Measurements from ENCODE around the gene TMEM270. TPM values are rescaled to one million over a fixed set of nuclear protein-coding genes. Genes with fewer than 3 reads are reported as not detected.
"Not testable (repeated sequence)": the region's sequence is repeated elsewhere in the genome, so short reads cannot be mapped to it uniquely, and the experiment has no call there.

Gene TMEM270
- total RNA-seq, 1 experiment from 2014 or later, result not detected

DNA sequence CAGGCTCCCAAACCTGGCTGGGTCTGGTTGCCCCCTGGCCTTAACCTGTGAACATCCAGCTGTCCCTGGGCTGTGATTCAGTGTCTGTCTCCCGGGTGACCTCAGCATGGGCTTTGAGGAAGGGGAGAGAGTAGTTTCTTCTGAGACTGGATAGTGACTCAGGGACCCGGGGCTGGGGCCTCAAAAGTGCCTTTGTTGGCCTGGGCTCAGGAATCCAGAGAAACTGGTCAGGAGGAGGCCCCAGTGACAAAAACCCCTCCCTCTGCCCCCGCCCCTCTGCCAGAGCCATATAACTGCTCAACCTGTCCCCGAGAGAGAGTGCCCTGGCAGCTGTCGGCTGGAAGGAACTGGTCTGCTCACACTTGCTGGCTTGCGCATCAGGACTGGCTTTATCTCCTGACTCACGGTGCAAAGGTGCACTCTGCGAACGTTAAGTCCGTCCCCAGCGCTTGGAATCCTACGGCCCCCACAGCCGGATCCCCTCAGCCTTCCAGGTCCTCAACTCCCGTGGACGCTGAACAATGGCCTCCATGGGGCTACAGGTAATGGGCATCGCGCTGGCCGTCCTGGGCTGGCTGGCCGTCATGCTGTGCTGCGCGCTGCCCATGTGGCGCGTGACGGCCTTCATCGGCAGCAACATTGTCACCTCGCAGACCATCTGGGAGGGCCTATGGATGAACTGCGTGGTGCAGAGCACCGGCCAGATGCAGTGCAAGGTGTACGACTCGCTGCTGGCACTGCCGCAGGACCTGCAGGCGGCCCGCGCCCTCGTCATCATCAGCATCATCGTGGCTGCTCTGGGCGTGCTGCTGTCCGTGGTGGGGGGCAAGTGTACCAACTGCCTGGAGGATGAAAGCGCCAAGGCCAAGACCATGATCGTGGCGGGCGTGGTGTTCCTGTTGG is 30.0 kb upstream of the TMEM270 start, which contains the start of gene CLDN4:
CLDN4 (plus strand) TSS at position 316 of the 903 bp plus-strand sequence; CDS start at position 522, 206 bp downstream.
- H3K9ac ChIP-seq (ENCODE audit: low read length), result no peak within 1 kb of the TSS
- H3K4me2 ChIP-seq (ENCODE audit: low read depth, low read length, poor library complexity, severe bottlenecking), result no peak within 1 kb of the TSS
- no peak for DNase-seq

DNA sequence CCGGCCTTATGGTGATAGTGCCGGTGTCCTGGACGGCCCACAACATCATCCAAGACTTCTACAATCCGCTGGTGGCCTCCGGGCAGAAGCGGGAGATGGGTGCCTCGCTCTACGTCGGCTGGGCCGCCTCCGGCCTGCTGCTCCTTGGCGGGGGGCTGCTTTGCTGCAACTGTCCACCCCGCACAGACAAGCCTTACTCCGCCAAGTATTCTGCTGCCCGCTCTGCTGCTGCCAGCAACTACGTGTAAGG is 29.4 kb upstream of the TMEM270 start:
- Histone ChIP-seq H3K9ac (ENCODE audit: low read length) (no peak overlapping the region), H3K36me3 (ENCODE audit: insufficient read depth, low read length) (no peaks in the 10 kb centered on the region), H2AFZ (ENCODE audit: low read length) (no peak overlapping the region), H3K4me2 (ENCODE audit: low read depth, low read length, poor library complexity, severe bottlenecking) (no peak overlapping the region), H3K27ac (ENCODE audit: low read length) (no peak overlapping the region), H3K9me3 (ENCODE audit: low read length) (no peaks in the 10 kb centered on the region), H3K4me1 (ENCODE audit: low read length) (no peaks in the 10 kb centered on the region), H3K9me2 (replicated peaks; ENCODE audit: insufficient read depth, low read length) (no peaks in the 10 kb centered on the region), H3K27me3 (ENCODE audit: low read length) (no peaks in the 10 kb centered on the region), H3K79me2 (ENCODE audit: low read length) (no peaks in the 10 kb centered on the region), H4K20me1 (ENCODE audit: insufficient read depth, low read depth, low read length) (no peaks in the 10 kb centered on the region), H3K4me3 (ENCODE audit: low read length) (no peak overlapping the region)
- DNase-seq, result no peak

More for the DNA sequence above, 30.0 kb upstream of the TMEM270 start, which contains the start of gene CLDN4:
- no peak within 1 kb of the TSS for H3K4me3 ChIP-seq (ENCODE audit: low read length)
- H3K4me1 ChIP-seq (ENCODE audit: low read length), result no peaks in the 10 kb centered on the region
- no peaks in the 10 kb centered on the region for H3K36me3 ChIP-seq (ENCODE audit: insufficient read depth, low read length)
- H3K9me3 ChIP-seq (ENCODE audit: low read length), result no peaks in the 10 kb centered on the region
- no peaks in the 10 kb centered on the region for H3K27me3 ChIP-seq (ENCODE audit: low read length)
- H2AFZ ChIP-seq (ENCODE audit: low read length), result no peak within 1 kb of the TSS
- H4K20me1 ChIP-seq (ENCODE audit: insufficient read depth, low read depth, low read length), result no peaks in the 10 kb centered on the region
- no peaks in the 10 kb centered on the region for H3K9me2 ChIP-seq (replicated peaks; ENCODE audit: insufficient read depth, low read length)
- H3K27ac ChIP-seq (ENCODE audit: low read length), result no peak within 1 kb of the TSS
- no peaks in the 10 kb centered on the region for H3K79me2 ChIP-seq (ENCODE audit: low read length)

DNA sequence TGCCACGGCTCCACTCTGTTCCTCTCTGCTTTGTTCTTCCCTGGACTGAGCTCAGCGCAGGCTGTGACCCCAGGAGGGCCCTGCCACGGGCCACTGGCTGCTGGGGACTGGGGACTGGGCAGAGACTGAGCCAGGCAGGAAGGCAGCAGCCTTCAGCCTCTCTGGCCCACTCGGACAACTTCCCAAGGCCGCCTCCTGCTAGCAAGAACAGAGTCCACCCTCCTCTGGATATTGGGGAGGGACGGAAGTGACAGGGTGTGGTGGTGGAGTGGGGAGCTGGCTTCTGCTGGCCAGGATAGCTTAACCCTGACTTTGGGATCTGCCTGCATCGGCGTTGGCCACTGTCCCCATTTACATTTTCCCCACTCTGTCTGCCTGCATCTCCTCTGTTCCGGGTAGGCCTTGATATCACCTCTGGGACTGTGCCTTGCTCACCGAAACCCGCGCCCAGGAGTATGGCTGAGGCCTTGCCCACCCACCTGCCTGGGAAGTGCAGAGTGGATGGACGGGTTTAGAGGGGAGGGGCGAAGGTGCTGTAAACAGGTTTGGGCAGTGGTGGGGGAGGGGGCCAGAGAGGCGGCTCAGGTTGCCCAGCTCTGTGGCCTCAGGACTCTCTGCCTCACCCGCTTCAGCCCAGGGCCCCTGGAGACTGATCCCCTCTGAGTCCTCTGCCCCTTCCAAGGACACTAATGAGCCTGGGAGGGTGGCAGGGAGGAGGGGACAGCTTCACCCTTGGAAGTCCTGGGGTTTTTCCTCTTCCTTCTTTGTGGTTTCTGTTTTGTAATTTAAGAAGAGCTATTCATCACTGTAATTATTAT is 28.9 kb upstream of the TMEM270 start:
- H3K9me3 ChIP-seq (ENCODE audit: low read length), result no peaks in the 10 kb centered on the region
- H3K36me3 ChIP-seq (ENCODE audit: insufficient read depth, low read length), result no peaks in the 10 kb centered on the region
- no peaks in the 10 kb centered on the region for H3K79me2 ChIP-seq (ENCODE audit: low read length)
- H3K4me2 ChIP-seq (ENCODE audit: low read depth, low read length, poor library complexity, severe bottlenecking), result no peak overlapping the region
- H3K9ac ChIP-seq (ENCODE audit: low read length), result no peak overlapping the region
- no peaks in the 10 kb centered on the region for H4K20me1 ChIP-seq (ENCODE audit: insufficient read depth, low read depth, low read length)
- no peaks in the 10 kb centered on the region for H3K4me1 ChIP-seq (ENCODE audit: low read length)
- H3K27ac ChIP-seq (ENCODE audit: low read length), result no peak overlapping the region
- H3K4me3 ChIP-seq (ENCODE audit: low read length), result no peak overlapping the region
- no peak overlapping the region for H2AFZ ChIP-seq (ENCODE audit: low read length)
- no peaks in the 10 kb centered on the region for H3K27me3 ChIP-seq (ENCODE audit: low read length)
- H3K9me2 ChIP-seq (replicated peaks; ENCODE audit: insufficient read depth, low read length), result no peaks in the 10 kb centered on the region
- no peak for DNase-seq

- Histone ChIP-seq H3K27me3 (ENCODE audit: low read length) (no peaks in the 10 kb centered on the region), H3K4me1 (ENCODE audit: low read length) (no peaks in the 10 kb centered on the region), H3K79me2 (ENCODE audit: low read length) (no peaks in the 10 kb centered on the region), H3K4me3 (ENCODE audit: low read length) (no peak overlapping the region), H4K20me1 (ENCODE audit: insufficient read depth, low read depth, low read length) (no peaks in the 10 kb centered on the region), H3K9me3 (ENCODE audit: low read length) (no peaks in the 10 kb centered on the region), H3K4me2 (ENCODE audit: low read depth, low read length, poor library complexity, severe bottlenecking) (no peak overlapping the region), H3K9me2 (replicated peaks; ENCODE audit: insufficient read depth, low read length) (no peaks in the 10 kb centered on the region), H3K9ac (ENCODE audit: low read length) (no peak overlapping the region), H2AFZ (ENCODE audit: low read length) (no peak overlapping the region), H3K27ac (ENCODE audit: low read length) (no peak overlapping the region), H3K36me3 (ENCODE audit: insufficient read depth, low read length) (no peaks in the 10 kb centered on the region)
- no peak for DNase-seq
These were observed 28.2 kb upstream of the TMEM270 start for GRCh38 chr7:73832806-73833205.

DNA sequence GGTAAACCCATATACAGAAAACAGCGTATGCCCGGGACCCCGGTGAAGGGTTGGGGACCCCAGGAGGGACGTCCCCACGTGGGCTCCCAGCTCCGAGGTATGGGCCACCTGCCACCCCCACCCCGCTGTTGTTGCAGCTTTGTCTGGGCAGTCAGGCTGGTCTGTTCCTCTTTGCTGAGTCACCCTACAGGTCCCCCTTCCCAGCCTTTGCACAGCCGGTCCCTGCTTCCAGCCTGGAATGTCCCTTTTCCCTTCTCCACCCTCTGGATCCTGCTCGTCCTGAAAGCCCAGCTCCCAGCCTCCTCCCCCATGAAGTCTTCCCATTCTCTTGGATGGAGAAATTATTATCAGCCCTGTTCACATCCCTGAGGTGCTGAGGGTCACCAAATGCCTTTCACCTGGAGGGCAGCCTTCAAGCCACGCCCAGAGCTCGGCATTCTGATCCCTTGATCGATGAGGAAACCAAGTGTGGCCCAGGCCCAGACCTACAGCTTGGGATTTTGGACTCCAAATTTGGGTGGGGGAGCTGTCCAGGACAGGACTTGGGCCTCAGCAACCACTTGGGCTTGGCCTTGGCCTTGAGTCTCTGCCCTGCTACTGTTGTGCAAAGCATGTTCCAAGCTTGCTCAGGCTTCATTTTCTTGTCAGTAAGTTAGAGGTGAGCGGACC is 27.6 kb upstream of the TMEM270 start:
- no peaks in the 10 kb centered on the region for H3K4me1 ChIP-seq (ENCODE audit: low read length)
- no peak for DNase-seq
- no peak overlapping the region for H3K27ac ChIP-seq (ENCODE audit: low read length)

DNA sequence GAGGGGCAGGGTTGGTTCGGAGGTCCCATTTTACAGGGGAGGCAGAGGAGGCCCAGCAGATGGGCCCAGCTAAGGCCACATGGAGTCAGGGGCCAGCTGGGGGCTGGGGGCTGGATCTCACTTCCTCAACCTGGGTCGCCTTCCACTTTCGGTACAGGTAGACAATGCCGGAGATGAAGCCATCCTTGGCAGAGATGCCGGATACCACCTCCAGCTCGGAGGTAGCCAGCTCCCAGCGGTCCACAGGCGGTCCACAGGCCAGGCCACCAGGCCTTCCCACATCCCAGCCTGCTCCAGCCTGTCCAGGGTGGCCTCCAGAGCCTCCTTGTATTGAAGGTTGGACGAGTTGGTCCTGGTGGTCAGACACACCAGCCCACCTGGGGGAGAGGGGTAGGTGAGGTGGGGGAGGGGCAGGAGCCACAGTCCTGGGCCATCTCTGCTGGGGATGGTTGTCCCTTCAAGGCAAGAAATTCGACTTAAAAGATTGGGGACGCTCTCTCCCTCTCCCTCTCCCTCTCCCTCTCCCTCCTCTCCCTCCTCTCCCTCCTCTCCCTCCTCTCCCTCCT is 26.2 kb upstream of the TMEM270 start:
- Histone ChIP-seq H3K9me2 (replicated peaks; ENCODE audit: insufficient read depth, low read length) (no peaks in the 10 kb centered on the region), H3K4me1 (ENCODE audit: low read length) (no peaks in the 10 kb centered on the region), H3K27me3 (ENCODE audit: low read length) (no peaks in the 10 kb centered on the region), H2AFZ (ENCODE audit: low read length) (no peak overlapping the region), H3K9ac (ENCODE audit: low read length) (no peak overlapping the region), H3K36me3 (ENCODE audit: insufficient read depth, low read length) (no peaks in the 10 kb centered on the region), H3K9me3 (ENCODE audit: low read length) (no peaks in the 10 kb centered on the region), H3K4me2 (ENCODE audit: low read depth, low read length, poor library complexity, severe bottlenecking) (no peak overlapping the region), H3K27ac (ENCODE audit: low read length) (no peak overlapping the region), H4K20me1 (ENCODE audit: insufficient read depth, low read depth, low read length) (no peaks in the 10 kb centered on the region), H3K4me3 (ENCODE audit: low read length) (no peak overlapping the region), H3K79me2 (ENCODE audit: low read length) (no peaks in the 10 kb centered on the region)
- no peak for DNase-seq

More for the DNA sequence above, 27.6 kb upstream of the TMEM270 start:
- no peak overlapping the region for H3K4me3 ChIP-seq (ENCODE audit: low read length)
- no peak overlapping the region for H3K4me2 ChIP-seq (ENCODE audit: low read depth, low read length, poor library complexity, severe bottlenecking)
- no peaks in the 10 kb centered on the region for H3K27me3 ChIP-seq (ENCODE audit: low read length)
- H2AFZ ChIP-seq (ENCODE audit: low read length), result no peak overlapping the region
- no peak overlapping the region for H3K9ac ChIP-seq (ENCODE audit: low read length)
- H3K9me2 ChIP-seq (replicated peaks; ENCODE audit: insufficient read depth, low read length), result no peaks in the 10 kb centered on the region
- no peaks in the 10 kb centered on the region for H3K9me3 ChIP-seq (ENCODE audit: low read length)
- no peaks in the 10 kb centered on the region for H4K20me1 ChIP-seq (ENCODE audit: insufficient read depth, low read depth, low read length)
- H3K79me2 ChIP-seq (ENCODE audit: low read length), result no peaks in the 10 kb centered on the region
- H3K36me3 ChIP-seq (ENCODE audit: insufficient read depth, low read length), result no peaks in the 10 kb centered on the region

- not testable (repeated sequence) for H2AFZ ChIP-seq (ENCODE audit: low read length); H3K9ac ChIP-seq (ENCODE audit: low read length); H3K36me3 ChIP-seq (ENCODE audit: insufficient read depth, low read length); H4K20me1 ChIP-seq (ENCODE audit: insufficient read depth, low read depth, low read length); H3K4me3 ChIP-seq (ENCODE audit: low read length); H3K4me1 ChIP-seq (ENCODE audit: low read length); H3K9me3 ChIP-seq (ENCODE audit: low read length); H3K4me2 ChIP-seq (ENCODE audit: low read depth, low read length, poor library complexity, severe bottlenecking); H3K9me2 ChIP-seq (replicated peaks; ENCODE audit: insufficient read depth, low read length); DNase-seq; H3K27me3 ChIP-seq (ENCODE audit: low read length); H3K79me2 ChIP-seq (ENCODE audit: low read length); H3K27ac ChIP-seq (ENCODE audit: low read length)
These were observed 23.8 kb upstream of the TMEM270 start for GRCh38 chr7:73837167-73837566.

DNA sequence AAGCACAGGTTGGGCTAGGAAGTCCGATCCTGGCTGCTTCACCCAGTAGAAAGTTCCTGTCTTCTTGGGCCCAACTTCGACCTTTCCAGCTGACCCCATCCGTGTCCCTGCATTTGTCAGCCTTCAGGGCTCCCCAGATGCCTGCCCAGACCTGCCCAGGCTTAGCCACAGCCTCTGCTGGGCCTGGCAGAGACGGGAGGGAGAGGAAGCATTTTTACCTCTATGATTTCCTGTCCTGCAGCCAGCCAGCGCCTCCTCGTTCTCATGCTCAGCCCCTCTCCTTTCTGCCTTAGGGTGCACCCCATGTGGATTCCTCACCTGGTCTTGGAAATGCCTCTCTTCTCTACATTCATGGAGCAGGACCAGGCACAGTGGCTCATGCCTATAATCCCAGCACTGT is 22.3 kb upstream of the TMEM270 start:
- Histone ChIP-seq H3K4me1 (ENCODE audit: low read length) (peaks cover 4% of the 10 kb centered on the region), H3K27ac (ENCODE audit: low read length) (no peak overlapping the region), H3K9ac (ENCODE audit: low read length) (no peak overlapping the region), H3K9me2 (replicated peaks; ENCODE audit: insufficient read depth, low read length) (no peaks in the 10 kb centered on the region), H3K4me3 (ENCODE audit: low read length) (no peak overlapping the region), H2AFZ (ENCODE audit: low read length) (no peak overlapping the region), H3K36me3 (ENCODE audit: insufficient read depth, low read length) (no peaks in the 10 kb centered on the region), H3K4me2 (ENCODE audit: low read depth, low read length, poor library complexity, severe bottlenecking) (no peak overlapping the region), H3K79me2 (ENCODE audit: low read length) (no peaks in the 10 kb centered on the region), H3K9me3 (ENCODE audit: low read length) (no peaks in the 10 kb centered on the region), H4K20me1 (ENCODE audit: insufficient read depth, low read depth, low read length) (no peaks in the 10 kb centered on the region), H3K27me3 (ENCODE audit: low read length) (no peaks in the 10 kb centered on the region)
- no peak for DNase-seq

Data from Karpas-422 (cell line).